Parathyroid adenoma (tissue), 2 donors: Measurements from ENCODE around the gene INPP4A.

Experiments used
- H2AFZ ChIP-seq: fragments of 300-600 bp; sonication (generic); one replicate; pipeline ENCODE4 v1.7.0; 2017; ENCODE audit warnings: antibody characterized with exemption, mild to moderate bottlenecking
- H3K27ac ChIP-seq: fragments of 300-600 bp; sonication (generic); one replicate; pipeline ENCODE4 v1.7.0; 2017
- H3K27me3 ChIP-seq: fragments of 300-600 bp; sonication (generic); one replicate; pipeline ENCODE4 v1.7.0; 2017; ENCODE audit warnings: low read length; ENCODE audit not compliant: control insufficient read depth, insufficient read depth
- H3K36me3 ChIP-seq: fragments of 300-600 bp; sonication (generic); one replicate; pipeline ENCODE4 v1.7.0; 2017; ENCODE audit warnings: low read length; ENCODE audit not compliant: control insufficient read depth, insufficient read depth
- H3K4me1 ChIP-seq: fragments of 300-600 bp; sonication (generic); one replicate; pipeline ENCODE4 v1.7.0; 2017; ENCODE audit warnings: control low read depth
- H3K4me2 ChIP-seq: fragments of 300-600 bp; sonication (generic); one replicate; pipeline ENCODE4 v1.7.0; 2017; ENCODE audit warnings: low read length
- H3K4me3 ChIP-seq: fragments of 300-600 bp; sonication (generic); one replicate; pipeline ENCODE4 v1.7.0; 2017; ENCODE audit warnings: low read depth, low read length
- H3K79me2 ChIP-seq: fragments of 300-600 bp; sonication (generic); one replicate; pipeline ENCODE4 v1.7.0; 2017; ENCODE audit warnings: control low read depth
- H3K9ac ChIP-seq: fragments of 300-600 bp; sonication (generic); one replicate; pipeline ENCODE4 v1.7.0; 2017; ENCODE audit warnings: mild to moderate bottlenecking
- H3K9me3 ChIP-seq: fragments of 300-600 bp; sonication (generic); one replicate; pipeline ENCODE4 v1.7.0; 2017; ENCODE audit warnings: low read length; ENCODE audit not compliant: control insufficient read depth
- TF ChIP-seq, protein P1 (sequence below): fragments of 300-600 bp; sonication (generic); IDR thresholded peaks from one replicate; pipeline ENCODE4 v1.7.0; 2017; ENCODE audit warnings: antibody characterized with exemption, mild to moderate bottlenecking
- donor health status: primary hyperparathyroidism.

The INPP4A gene

DNA sequence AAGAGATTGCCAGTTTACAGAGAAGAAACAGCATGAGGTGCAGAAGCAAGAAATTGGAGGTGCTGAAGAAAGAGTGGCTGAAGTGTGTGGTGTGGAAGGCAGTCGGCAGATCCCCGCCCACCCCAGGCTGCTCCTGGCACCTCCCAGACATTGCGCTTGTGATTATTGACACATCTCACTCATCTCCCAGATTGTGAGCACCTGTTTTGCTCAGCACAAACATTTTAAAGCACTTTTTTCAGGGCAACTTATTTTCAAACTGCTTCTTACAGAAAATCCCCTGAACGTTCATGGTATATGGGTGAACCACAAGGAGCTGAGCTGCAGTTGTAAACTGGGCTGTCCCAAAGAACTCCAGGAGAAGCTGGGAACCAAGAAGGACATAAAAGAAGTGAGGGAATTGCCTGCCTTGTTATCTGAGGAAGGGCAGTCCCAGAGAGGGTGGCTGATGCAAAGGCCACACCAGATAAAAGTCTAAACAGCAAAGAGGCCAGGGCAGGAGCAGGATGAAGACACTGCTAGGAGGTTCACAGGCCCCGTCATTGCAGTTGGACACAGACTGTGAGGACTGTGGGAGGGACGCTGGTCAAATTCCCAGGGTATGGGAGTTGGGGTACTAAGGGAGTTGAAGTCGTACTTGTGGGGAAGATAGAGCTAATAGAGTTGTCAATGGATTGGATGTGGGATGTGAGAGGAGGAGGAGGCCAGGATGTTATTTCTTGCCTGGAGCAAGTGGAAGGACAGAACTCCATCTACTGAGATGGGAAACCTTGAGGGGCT, 65.1 kb downstream of the INPP4A start:
- H3K9ac ChIP-seq, result no peak overlapping the region
- TF ChIP-seq, protein P1, sequence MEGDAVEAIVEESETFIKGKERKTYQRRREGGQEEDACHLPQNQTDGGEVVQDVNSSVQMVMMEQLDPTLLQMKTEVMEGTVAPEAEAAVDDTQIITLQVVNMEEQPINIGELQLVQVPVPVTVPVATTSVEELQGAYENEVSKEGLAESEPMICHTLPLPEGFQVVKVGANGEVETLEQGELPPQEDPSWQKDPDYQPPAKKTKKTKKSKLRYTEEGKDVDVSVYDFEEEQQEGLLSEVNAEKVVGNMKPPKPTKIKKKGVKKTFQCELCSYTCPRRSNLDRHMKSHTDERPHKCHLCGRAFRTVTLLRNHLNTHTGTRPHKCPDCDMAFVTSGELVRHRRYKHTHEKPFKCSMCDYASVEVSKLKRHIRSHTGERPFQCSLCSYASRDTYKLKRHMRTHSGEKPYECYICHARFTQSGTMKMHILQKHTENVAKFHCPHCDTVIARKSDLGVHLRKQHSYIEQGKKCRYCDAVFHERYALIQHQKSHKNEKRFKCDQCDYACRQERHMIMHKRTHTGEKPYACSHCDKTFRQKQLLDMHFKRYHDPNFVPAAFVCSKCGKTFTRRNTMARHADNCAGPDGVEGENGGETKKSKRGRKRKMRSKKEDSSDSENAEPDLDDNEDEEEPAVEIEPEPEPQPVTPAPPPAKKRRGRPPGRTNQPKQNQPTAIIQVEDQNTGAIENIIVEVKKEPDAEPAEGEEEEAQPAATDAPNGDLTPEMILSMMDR, result no peak
- no peak overlapping the region for H3K4me3 ChIP-seq
- H2AFZ ChIP-seq, result no peak overlapping the region
- no peak overlapping the region for H3K4me2 ChIP-seq
- peaks cover 48% of the 10 kb centered on the region for H3K79me2 ChIP-seq
- no peaks in the 10 kb centered on the region for H3K27me3 ChIP-seq
- no peaks in the 10 kb centered on the region for H3K4me1 ChIP-seq
- no peaks in the 10 kb centered on the region for H3K36me3 ChIP-seq
- H3K27ac ChIP-seq, result no peak overlapping the region
- H3K9me3 ChIP-seq, result no peaks in the 10 kb centered on the region

- Histone ChIP-seq H3K36me3 (no peaks in the 10 kb centered on the region), H3K27me3 (no peaks in the 10 kb centered on the region), H3K27ac (no peak overlapping the region), H2AFZ (no peak overlapping the region), H3K4me2 (no peak overlapping the region), H3K4me3 (no peak overlapping the region), H3K9me3 (no peaks in the 10 kb centered on the region), H3K79me2 (peaks cover 48% of the 10 kb centered on the region), H3K4me1 (peaks cover 1% of the 10 kb centered on the region), H3K9ac (no peak overlapping the region)
- TF ChIP-seq, protein P1, result no peak
Observed at GRCh38 chr2:98510322-98510662, 65.6 kb downstream of the INPP4A start.

DNA sequence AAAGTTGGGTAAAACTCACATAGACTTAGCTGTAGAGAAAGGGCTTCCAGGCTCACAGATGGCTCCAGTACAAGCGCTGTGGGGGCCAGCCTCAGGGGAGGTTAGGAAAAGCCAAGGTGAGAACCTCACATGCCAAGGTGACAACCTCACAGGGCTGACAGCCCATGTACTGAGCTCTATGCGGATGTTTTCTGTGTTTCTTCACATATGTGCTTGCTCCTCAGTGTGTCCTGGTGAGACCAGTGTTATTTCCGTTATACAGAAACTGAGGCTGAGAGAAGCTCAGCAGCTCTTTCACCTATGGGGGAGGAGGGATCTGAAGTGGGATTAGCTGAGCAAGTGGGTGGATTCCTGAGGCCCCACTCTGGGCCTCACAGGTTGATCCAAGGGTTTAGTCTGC, 67.3 kb downstream of the INPP4A start:
- Histone ChIP-seq H3K4me3 (no peak overlapping the region), H3K4me1 (peaks cover 3% of the 10 kb centered on the region), H3K27ac (no peak overlapping the region), H3K27me3 (no peaks in the 10 kb centered on the region), H3K79me2 (peaks cover 50% of the 10 kb centered on the region), H3K36me3 (no peaks in the 10 kb centered on the region), H3K4me2 (no peak overlapping the region), H2AFZ (no peak overlapping the region), H3K9ac (no peak overlapping the region), H3K9me3 (no peaks in the 10 kb centered on the region)
- TF ChIP-seq, protein P1, result no peak

DNA sequence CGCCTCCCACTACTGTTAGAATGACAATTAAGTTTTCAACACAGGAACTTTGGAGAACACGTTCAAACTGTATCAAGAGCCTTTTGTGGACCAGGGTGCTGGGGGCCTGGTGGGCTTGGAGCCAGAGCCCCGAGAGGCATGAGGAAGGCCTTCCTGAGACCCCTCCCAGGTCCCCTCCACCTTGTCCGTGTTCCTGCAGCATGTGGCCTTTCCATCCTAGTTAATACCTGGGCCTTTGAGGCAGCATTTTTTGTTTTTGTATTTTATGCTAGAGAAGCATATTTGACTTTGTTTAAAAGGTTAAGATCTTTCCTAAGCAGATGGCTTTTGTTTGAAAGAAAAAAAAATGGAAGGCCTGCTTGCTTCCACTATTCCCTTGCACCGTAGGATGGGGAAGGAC, 68.0 kb downstream of the INPP4A start:
- H3K4me3 ChIP-seq, result no peak overlapping the region
- H3K9ac ChIP-seq, result no peak overlapping the region
- no peaks in the 10 kb centered on the region for H3K9me3 ChIP-seq
- H3K4me1 ChIP-seq, result peaks cover 3% of the 10 kb centered on the region
- peaks cover 47% of the 10 kb centered on the region for H3K79me2 ChIP-seq
- no peak overlapping the region for H2AFZ ChIP-seq
- no peaks in the 10 kb centered on the region for H3K36me3 ChIP-seq
- TF ChIP-seq, protein P1, result no peak
- no peak overlapping the region for H3K4me2 ChIP-seq
- no peak overlapping the region for H3K27ac ChIP-seq
- H3K27me3 ChIP-seq, result no peaks in the 10 kb centered on the region

- H3K36me3 ChIP-seq, result no peaks in the 10 kb centered on the region
- H3K9ac ChIP-seq, result no peak overlapping the region
- H3K79me2 ChIP-seq, result peaks cover 40% of the 10 kb centered on the region
- no peak overlapping the region for H2AFZ ChIP-seq
- H3K4me2 ChIP-seq, result no peak overlapping the region
- TF ChIP-seq, protein P1, result no peak
- no peak overlapping the region for H3K27ac ChIP-seq
- H3K27me3 ChIP-seq, result no peaks in the 10 kb centered on the region
- H3K4me3 ChIP-seq, result no peak overlapping the region
- peaks cover 3% of the 10 kb centered on the region for H3K4me1 ChIP-seq
- no peaks in the 10 kb centered on the region for H3K9me3 ChIP-seq
Observed at GRCh38 chr2:98514096-98514639, 69.5 kb downstream of the INPP4A start.
